GM12891 (cell line): Measurements from ENCODE around the gene RAPGEF4. TPM values are rescaled to one million over a fixed set of nuclear protein-coding genes. Genes with fewer than 3 reads are reported as not detected.

Experiments
- DNase-seq: peaks from one replicate; pipeline ENCODE4 v3.0.0; 2011; ENCODE audit warnings: low spot score; ENCODE audit not compliant: insufficient read length
- FAIRE-seq: peaks from 2 replicates; lab custom pipeline; 2011; peaks lifted over from hg19 to GRCh38; lab: Jason Lieb, UNC
- PAX5 ChIP-seq: IDR thresholded peaks from 2 replicates; pipeline ENCODE4 v1.6.1; 2011; ENCODE audit warnings: low read length, moderate library complexity, mild to moderate bottlenecking; ENCODE audit not compliant: insufficient read depth, severe bottlenecking
- POLR2A ChIP-seq: IDR thresholded peaks from 2 replicates; pipeline ENCODE4 v1.6.1; 2011; ENCODE audit warnings: low read depth, low read length, control low read depth
- POLR2AphosphoS5 ChIP-seq: IDR thresholded peaks from 2 replicates; pipeline ENCODE4 v1.6.1; 2011; ENCODE audit warnings: low read depth, low read length, control low read depth
- POU2F2 ChIP-seq: IDR thresholded peaks from 2 replicates; pipeline ENCODE4 v1.6.1; 2011; ENCODE audit warnings: low read depth, mild to moderate bottlenecking, control low read depth, low read length, moderate library complexity
- SPI1 ChIP-seq: IDR thresholded peaks from 2 replicates; pipeline ENCODE4 v1.6.1; 2011; ENCODE audit warnings: low read depth, low read length, control low read depth
- TAF1 ChIP-seq: IDR thresholded peaks from 2 replicates; pipeline ENCODE4 v1.6.1; 2011; ENCODE audit warnings: low read depth, low read length, control low read depth
- polyA plus RNA-seq: library from polyadenylated mRNA; unstranded; fragments of >200 nt; gene quantifications from one replicate; pipeline ENCODE4 v1.2.1, GENCODE V29; 2012; ENCODE audit warnings: low read depth, missing spikeins, inconsistent platforms; ENCODE audit not compliant: missing spikeins

RAPGEF4 gene
- 0.24 TPM for polyA plus RNA-seq

DNA sequence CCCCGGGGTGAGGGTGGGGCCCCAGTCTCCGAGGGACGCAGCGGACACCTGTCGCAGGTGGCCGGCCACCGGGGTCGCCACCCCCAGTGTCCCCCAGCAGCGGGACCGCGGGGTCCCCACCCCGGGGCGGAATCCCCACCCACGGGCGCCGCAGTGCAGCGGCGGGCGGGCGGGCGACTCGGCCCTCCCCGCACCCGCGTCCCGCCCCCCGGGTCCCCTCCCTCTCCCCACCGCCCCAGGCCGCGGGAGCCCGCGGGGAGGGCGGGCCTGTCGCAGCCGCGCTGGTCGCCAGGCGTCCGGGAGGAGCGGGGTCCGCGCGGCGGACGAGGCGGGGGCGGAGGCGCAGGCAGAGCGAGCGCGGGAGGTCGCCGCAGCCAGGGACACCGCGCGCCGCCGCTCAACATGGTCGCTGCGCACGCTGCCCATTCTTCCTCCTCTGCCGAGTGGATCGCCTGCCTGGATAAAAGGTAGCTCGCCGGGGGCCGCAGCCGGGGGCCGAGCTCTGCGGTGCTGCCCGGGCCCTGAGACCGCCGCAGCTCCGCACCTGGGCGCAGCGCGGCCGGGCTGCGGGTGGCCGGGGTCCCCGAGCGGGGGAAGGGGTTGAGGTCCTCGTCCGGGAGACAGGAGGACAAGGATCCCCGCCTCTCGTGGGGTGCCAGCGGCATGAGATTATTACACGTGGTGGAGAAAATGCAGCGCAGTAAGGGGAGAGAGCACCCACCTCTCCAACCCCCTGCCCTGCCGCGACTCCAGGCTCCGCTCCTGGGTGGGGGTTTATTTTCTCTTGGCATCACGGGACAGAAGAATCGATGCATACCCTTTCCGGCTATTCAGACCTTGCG, at the start of gene RAPGEF4:
TSS of gene RAPGEF4 (plus strand) at position 264 of the 842 bp plus-strand sequence. CDS start at position 403, 139 bp downstream.
- DNase-seq: peak; percentile 25
- TF ChIP-seq POU2F2: no peak
- TF ChIP-seq SPI1: no peak
- no peak for TF ChIP-seq TAF1
- no peak for TF ChIP-seq PAX5
- FAIRE-seq: no peak

DNA sequence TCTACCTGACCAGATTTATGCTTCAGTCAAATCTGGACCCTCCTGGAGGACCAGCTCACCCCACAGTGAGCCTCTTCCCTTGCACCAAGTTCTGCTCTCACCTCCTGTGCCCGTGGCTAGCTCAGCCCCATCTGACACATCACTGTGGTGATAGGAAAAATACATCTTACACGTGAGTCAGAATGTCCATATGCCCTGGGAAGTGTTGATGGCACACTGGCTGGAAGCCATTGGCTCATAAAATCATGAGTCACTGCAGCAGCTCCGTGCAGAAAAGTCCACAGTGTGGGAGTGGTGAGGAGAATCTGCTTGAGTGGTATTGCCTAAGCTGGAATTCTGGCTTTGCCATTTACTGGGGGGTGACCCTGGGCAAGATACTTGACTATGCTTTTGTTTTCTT, 42.6 kb upstream of the RAPGEF4 start:
- DNase-seq: no peak
- TF ChIP-seq POLR2AphosphoS5 (no peak), TAF1 (no peak), POLR2A (no peak), SPI1 (no peak), PAX5 (no peak), POU2F2 (no peak)
- no peak for FAIRE-seq

DNA sequence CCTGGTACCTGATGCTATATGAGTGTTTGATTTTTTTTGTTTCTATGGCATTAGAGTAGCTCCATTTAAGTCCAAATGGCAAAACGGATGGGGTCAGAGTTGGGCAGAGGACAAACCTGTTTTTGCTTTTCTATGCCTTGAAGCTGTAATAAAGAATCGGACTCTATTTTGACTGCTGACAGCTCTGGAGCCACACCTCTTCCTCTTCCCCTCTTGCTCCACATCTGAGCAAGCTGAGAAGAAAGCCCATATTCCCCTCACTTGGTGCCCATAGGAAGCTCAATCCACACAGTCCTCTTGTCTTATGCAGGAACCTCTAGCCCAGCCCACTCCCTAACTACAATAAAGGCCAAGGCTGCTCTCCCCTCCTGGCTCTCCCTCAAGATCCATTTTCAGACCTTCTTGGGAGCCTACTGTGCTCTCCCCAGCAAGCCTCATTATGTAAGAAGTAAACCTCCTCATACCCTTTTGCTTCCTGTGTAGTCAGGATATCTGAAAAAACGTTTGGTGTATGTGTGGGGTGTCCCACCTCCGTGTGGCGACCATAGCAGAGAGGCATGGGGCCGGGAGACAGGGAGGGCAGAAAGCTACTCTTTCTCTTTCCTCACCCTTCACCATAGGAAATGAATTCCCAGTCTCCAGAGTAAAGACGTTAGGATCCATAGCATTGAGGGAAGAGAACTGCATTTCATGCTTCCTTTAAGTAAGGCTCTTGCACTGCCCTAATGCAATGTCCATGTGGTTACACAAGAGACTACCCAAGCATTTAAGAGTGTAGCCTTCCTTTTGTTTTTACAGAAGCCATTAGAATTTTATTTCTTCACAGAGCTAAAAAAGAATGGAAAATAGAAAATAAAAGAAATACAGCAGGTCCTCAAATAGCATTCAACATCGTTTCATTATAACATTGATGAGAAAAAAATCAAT, 41.9 kb upstream of the RAPGEF4 start:
- TF ChIP-seq PAX5 (no peak), POU2F2 (no peak), POLR2AphosphoS5 (no peak), POLR2A (no peak), SPI1 (no peak), TAF1 (no peak)
- FAIRE-seq (no peak), DNase-seq (no peak)

DNA sequence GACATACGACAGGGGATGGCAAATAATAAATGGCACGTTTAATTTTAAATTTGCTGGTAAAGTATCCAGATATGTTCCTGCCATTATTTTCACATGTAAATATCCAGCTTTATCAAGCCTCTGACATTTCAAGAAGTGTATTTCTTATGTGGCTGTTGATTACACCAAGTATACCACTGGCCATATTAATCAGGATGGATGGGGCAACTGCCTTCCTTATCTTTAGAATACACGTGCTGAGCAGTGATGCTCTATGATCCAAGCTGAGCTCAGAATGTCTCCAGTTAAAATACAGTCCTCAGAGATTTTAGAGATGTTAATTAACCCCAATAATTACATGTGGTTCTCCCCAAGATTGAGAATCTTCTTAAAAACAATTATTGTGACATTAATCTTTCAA, 38.3 kb upstream of the RAPGEF4 start:
- TF ChIP-seq POLR2A (no peak), POLR2AphosphoS5 (no peak), PAX5 (no peak), SPI1 (no peak), TAF1 (no peak), POU2F2 (no peak)
- no peak for DNase-seq
- FAIRE-seq: no peak

DNA sequence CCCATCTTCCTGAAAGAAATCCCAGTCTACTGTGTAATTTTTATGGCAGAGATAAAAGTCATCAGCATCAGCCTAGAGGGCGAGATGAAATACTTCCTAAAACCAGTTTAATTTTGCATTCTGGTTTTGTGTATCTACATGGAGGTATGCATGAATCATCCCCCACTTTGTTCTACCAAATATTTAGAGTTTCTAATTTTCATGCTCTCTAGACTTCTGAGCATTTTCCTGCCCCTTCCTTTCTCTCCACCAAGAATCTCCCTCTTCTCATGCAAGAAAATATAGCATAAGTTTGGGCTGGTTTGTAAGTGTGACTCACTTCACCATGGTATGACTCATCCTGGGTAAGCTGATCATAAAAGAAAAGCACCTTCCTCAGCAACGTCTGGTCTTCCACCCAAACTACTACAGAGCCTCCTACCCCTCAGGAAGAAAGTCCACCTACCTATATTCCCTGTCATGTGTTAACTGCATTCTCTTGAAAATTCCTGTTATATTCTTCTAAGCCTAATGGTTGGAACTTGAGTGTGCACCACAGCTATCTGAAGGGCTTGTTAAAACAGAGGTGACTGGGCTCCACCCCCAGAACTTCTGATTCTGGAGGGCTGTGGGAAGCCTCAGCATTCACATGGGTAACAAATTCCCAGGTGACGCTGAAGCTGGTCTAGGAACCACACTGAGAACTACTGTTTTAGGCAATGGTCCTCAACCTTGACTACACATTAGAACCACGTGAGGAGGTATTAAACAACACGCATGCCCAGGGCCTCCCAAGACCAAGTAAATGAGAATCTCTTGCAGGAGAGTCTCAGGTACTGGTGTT, 37.4 kb upstream of the RAPGEF4 start:
- no peak for TF ChIP-seq POU2F2
- TF ChIP-seq PAX5: no peak
- TF ChIP-seq TAF1: no peak
- no peak for TF ChIP-seq POLR2A
- no peak for TF ChIP-seq SPI1
- TF ChIP-seq POLR2AphosphoS5: no peak
- FAIRE-seq (no peak), DNase-seq (no peak)

DNA sequence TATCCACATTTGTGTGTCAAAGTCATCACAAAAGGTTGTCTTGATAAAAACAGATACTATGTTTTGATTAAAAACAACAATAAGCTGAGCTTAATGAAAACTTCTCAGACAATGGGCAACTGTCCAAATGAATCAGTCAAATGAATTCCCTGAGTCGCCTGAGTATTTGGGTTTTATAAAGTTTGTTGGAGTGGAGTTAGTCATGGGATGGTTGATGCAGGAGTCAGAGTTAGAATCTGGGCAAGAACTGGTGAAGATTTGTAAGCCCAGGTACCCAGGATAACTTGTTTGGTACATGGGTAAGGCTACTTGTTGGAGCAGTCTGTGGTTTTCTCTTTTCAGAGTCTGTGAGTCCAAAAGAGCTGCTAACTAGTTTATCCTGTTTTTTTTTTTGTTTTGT, 34.4 kb upstream of the RAPGEF4 start:
- FAIRE-seq: no peak
- TF ChIP-seq PAX5 (no peak), POLR2AphosphoS5 (no peak), POU2F2 (no peak), TAF1 (no peak), SPI1 (no peak), POLR2A (no peak)
- no peak for DNase-seq

DNA sequence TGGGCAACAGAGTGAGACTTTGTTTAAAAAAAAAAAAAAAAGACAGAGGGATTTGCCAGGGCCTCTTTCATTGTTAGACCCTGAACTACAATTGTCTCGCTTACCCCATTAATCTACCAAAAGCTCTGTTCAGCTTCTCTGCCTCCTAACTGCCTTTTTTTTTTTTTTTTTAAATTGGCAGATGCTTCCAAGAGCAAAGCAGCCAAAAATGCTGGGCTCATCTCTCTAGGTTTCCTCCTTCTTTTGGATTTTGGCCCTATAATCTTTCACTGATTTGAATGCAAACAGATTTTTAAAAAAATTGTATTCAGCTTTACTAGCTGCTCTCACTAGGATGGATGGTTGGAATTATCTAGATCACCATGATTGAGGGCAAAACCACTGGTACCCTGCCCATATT, 33.2 kb upstream of the RAPGEF4 start:
- DNase-seq (no peak), FAIRE-seq (no peak)
- TF ChIP-seq POU2F2 (no peak), TAF1 (no peak), POLR2A (no peak), PAX5 (no peak), SPI1 (no peak), POLR2AphosphoS5 (no peak)

DNA sequence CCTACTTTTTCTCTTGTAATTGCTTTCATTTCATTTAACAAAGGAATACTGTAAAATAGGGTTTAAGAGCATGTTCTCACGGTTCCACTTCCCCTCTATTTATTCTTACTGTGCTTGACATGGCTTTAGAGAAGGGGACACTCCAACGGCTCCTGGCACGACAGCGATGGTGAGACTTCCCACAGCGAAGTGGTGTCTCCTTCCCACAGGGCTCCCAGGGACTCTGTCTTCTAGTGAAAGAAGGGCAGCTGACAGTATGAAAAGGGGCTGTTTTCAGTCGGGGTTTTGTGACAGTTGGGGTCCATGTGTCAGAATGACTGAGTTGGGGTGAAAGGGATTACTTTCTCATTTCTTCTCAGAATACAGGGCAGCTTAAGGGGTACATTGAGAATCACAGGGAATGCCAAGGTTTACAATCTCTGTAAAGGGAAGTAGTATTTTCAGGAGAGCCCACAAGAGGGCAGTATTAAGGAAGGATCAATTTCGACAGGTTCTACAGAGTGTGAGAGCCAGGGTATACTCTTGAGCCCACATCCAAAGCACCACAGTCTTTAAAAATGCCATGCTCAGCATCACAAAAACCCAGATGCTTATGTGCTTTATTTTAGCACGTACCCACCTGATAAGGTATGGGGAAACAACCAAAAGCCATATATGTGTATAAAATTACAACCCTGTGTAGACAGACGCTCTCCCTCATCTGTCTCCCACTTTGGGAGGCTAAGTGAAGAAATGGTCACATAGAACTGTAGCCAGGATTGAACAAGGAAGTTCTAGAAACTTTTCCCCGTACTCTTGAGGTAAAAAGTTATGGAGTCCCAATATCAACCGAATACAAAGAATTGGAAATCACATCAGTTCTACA, 31.3 kb upstream of the RAPGEF4 start:
- FAIRE-seq (peak; percentile 31), DNase-seq (no peak)
- TF ChIP-seq POLR2A (no peak), SPI1 (peak; percentile 30; the same call in 1 of the 2 replicates)
